Fibroblast of villous mesenchyme (primary cell): ENCODE data around the gene LCE2B. TPM values are rescaled to one million over a fixed set of nuclear protein-coding genes. Genes with fewer than 3 reads are reported as not detected.
"Not testable (repeated sequence)": the region's sequence is repeated elsewhere in the genome, so short reads cannot be mapped to it uniquely, and the experiment has no call there.

ENCODE experiments used
- DNase-seq: peaks from one replicate; pipeline ENCODE4 v3.0.0-alpha.2; 2010; ENCODE audit warnings: low read depth
- H3K4me3 ChIP-seq: 2 replicates; pipeline ENCODE4 v1.5.1; 2011; ENCODE audit warnings: low read depth, mild to moderate bottlenecking, low read length
- total RNA-seq: library from RNA; depleted of rRNA; stranded (reverse); fragments of >200 nt; gene quantifications from 2 replicates; pipeline ENCODE4 v1.2.3, GENCODE V29; 2012
- TF ChIP-seq, protein P1 (sequence below): IDR thresholded peaks from 2 replicates; pipeline ENCODE4 v1.5.1; 2012; ENCODE audit warnings: low read depth, mild to moderate bottlenecking, low read length; ENCODE audit not compliant: insufficient read depth

Gene LCE2B
- total RNA-seq, 1 donor, result not detected

DNA sequence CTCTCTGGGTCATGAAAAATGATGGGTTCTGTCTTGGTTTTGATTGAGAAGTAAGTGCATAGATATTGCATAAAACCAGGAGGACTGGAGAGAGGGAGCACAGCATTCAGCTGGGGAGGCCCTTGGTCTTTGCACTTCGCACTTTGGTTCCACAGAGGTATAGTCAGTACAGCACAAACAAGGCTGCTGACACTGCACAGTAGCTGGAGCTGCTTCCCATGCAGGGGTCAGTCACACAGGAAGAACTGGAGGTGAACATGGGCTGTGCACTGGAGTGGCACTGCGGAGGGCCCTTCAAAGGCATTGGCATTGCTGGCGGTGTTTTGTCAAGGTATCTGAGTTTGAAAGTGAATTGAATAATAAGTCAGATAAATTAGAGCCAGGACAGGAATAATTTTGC is 27.3 kb upstream of the LCE2B start:
- no peak for DNase-seq
- H3K4me3 ChIP-seq, result no peak overlapping the region
- TF ChIP-seq, protein P1, sequence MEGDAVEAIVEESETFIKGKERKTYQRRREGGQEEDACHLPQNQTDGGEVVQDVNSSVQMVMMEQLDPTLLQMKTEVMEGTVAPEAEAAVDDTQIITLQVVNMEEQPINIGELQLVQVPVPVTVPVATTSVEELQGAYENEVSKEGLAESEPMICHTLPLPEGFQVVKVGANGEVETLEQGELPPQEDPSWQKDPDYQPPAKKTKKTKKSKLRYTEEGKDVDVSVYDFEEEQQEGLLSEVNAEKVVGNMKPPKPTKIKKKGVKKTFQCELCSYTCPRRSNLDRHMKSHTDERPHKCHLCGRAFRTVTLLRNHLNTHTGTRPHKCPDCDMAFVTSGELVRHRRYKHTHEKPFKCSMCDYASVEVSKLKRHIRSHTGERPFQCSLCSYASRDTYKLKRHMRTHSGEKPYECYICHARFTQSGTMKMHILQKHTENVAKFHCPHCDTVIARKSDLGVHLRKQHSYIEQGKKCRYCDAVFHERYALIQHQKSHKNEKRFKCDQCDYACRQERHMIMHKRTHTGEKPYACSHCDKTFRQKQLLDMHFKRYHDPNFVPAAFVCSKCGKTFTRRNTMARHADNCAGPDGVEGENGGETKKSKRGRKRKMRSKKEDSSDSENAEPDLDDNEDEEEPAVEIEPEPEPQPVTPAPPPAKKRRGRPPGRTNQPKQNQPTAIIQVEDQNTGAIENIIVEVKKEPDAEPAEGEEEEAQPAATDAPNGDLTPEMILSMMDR, result no peak

DNA sequence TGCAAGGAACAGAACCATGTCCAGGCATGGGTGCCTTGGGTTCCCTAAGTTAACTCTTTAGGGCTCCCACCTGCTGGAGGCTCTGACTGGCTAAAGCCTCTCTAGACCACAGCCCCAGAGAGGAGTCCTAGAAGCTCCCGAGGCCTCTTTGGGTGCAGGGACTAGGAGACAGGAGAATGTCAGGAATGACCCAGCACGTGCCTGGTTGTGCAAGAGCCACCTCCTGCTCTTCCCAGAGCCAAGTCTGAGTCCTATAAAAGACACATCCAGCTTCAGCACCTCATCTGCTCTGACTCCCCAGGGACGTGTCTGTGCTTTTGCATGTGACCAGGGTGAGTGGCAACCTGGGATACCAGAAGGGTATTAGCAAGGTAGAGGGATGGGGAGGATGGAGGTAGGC is 22.8 kb upstream of the LCE2B start, which contains the start of gene LCE2D:
Gene LCE2D, plus strand, starts transcription at position 283 of the 400 bp plus-strand sequence. CDS start 726 bp downstream, outside the sequence.
- no peak within 1 kb of the TSS for H3K4me3 ChIP-seq
- TF ChIP-seq, protein P1, result no peak
- no peak for DNase-seq

DNA sequence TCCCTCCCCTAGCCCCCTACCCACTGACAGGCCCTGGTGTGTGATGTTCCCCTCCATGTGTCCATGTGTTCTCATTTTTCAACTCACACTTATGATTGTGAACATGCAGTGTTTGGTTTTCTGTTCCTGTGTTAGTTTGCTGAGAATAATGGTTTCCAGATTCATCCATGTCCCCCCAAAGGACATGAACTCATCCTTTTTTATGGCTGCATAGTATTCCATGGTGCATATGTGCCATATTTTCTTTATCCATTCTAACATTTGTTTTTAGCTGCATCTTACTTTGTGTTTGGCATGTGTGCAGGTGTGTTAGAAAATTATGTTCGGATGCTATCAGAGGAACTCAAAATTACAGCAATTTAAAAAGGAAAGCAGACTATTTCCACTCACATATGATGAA is 19.8 kb upstream of the LCE2B start:
- DNase-seq, H3K4me3 ChIP-seq: not testable (repeated sequence)

DNA sequence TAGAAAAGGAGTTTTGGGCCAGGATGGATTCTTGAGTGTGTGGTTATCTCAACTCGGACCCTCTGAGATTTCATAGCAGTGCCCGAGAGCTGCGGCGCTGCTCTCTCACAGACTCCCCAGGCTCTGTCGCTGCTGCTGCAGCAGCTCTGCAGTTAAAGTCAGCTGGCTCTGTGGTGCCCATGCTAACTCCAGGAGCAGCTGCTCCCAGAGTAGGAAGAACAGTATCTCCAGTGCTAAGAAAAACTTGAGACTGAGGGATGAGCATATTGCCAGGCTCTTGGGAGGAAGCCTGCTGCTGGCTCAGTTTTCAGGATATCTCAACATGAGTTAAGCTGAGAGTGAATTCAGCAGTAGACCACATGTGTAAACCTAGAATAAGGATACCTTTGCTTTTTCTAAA is 18.3 kb upstream of the LCE2B start:
- H3K4me3 ChIP-seq, result no peak overlapping the region
- TF ChIP-seq, protein P1, result no peak
- no peak for DNase-seq

DNA sequence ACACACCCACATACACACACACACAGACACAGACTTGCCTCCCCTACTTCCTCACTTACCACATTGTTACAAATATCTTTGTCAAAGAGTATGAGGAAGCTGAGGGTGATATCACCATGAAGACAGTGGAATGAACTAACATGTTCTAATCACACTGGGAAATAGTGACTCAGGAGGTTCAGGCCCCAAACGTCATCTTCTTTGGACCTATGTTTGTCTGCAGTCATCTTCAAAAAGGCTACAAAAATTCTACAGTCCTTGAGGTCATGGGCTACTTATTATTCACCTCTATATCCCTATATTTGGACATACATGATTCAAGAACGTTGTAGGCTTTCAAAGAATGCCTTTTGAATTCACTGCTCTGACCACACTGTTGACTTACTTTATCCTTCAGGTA is 12.9 kb upstream of the LCE2B start:
- TF ChIP-seq, protein P1, result no peak
- DNase-seq, result no peak
- no peak overlapping the region for H3K4me3 ChIP-seq

DNA sequence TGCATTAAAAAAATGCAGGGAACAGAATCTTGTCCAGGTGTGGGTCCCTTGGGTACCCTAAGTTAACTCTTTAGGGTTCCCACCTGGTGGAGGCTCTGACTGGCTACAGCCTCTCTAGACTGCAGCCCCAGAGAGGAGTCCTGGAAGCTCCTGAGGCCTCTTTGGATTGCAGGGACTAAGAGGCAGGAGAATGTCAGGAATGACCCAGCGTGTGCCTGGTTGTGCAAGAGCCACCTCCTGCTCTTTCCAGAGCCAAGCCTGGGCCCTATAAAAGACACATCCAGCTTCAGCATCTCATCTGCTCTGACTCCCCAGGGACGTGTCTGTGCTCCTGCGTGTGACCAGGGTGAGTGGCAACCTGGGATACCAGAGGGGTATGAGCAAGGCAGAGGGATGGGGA is 10.9 kb upstream of the LCE2B start, which contains the start of gene LCE2C:
Gene LCE2C, plus strand, starts transcription at position 297 of the 400 bp plus-strand sequence. CDS start 737 bp downstream, outside the sequence.
- not testable (repeated sequence) for DNase-seq, H3K4me3 ChIP-seq

DNA sequence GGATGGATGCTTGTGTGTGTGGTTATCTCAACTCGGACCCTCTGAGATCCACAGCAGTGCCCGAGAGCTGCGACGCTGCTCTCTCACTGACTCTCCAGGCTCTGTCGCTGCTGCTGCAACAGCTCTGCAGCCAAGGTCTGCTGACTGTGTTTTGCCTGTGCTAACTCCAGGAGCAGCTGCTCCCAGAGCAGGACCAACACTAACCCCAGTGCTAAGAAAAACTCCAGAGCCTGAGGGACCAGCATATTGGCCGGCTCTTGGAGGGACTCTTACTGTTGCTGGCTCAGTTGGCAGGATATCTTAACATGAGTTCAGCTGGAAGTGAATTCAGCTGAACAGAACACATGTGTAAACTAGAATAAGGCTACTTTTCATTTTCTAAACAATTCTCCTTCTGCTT is 6.5 kb upstream of the LCE2B start:
- DNase-seq, result no peak
- TF ChIP-seq, protein P1, result no peak
- no peak overlapping the region for H3K4me3 ChIP-seq

DNA sequence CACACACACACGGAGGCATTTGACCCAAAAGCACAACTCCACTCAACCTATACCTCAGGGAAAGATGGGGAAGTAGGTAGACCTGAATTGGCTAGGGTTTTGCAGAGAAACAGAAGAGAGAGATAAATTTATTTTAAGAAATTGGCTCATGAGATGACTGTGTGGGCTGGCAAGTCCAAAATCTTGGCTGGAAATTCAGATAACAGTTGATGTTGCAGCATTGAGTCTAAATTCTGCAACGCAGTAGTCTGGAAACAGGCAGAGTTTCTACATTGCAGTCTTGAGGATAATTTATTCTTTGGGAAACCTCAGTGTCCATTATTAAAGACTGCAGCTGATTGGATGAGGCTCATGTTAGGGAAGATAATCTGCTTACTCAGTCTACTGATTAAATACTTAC is 4.3 kb upstream of the LCE2B start:
- no peak for DNase-seq
- H3K4me3 ChIP-seq, result no peak overlapping the region
- TF ChIP-seq, protein P1, result no peak
